NCI-H748 treated with DMSO at 0.1 percent for 48 hours (cell line): ENCODE data around the gene ATP11A.

Source experiments
- DNase-seq: peaks from one replicate; lab custom pipeline; 2025; lab: John Stamatoyannopoulos, UW

The ATP11A gene

GRCh38 chr13:112761701-112762689, 72.2 kb downstream of the ATP11A start:
- no peak for DNase-seq

GRCh38 chr13:112762690-112763080, 72.8 kb downstream of the ATP11A start:
- no peak for DNase-seq

DNA sequence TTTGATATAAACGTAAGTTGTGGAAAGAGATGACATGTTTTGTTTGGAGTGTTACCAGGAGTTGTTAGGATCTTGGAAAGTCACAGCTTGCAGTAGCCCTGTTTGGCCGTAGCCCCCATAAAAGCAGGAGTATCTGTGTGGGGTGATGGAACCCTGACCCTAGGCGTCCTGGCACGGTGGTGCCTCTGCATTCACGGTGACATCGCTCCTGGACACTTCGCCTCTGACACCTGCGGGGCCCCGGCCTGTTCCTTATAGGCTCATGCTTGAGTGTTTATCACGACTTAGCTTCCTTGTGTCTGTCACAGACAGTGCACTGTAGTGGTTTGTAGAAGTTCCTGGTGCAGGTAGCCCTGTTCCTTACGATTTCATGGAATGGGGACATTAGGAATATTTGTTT, 74.2 kb downstream of the ATP11A start:
- no peak for DNase-seq

DNA sequence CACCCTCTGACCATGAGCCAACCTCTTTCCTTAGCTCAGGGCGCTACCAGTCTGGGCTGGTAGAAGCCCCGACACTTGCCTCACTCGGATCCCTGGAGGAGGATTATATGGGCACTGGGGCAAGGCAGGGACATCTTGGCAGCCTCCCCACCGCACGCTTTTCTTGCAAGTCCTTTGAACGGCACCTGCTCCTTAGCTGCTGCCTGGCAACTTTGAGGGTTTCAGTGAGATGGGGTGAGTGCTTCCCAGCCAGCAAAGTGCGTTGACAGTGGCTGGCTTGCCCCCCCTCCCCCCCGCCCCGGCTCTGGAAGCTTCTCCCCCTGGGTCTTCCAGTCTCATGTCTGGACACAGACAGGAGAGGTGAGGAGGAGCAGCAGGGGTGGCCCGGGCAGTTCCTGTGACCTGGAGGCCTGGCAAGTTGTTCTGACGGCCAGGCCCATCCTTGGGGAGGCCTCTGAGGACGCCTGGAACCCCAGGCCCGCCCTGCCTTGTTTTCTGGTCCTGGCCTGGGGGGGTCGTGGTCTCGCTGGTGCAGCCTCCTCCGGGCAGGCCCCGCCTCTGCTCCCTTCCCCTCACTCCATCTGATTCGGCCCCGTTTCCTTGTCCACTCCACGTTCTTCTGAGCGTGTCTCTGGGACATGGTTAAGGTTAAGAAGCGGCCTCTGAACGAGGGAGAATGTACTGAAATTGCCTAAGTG, 75.2 kb downstream of the ATP11A start:
- no peak for DNase-seq

DNA sequence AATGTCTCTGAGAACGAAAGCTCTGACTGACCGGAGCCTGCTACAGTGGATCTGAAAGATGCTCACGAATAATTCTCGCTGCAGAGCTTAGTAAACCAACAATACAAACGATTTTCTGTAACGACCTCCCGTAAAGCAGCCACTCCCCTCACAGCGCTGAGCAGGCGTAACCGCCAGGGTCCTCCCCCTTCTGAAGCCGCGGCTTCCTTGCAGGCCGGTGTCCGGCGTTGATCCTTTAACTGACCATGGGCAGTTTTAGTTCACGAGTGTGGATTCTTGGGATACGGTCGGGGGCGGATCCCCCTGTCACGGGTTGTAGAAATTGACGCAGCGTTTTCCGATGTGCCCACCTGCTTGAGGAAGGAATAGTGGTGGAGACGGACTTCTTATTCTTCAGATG, 75.9 kb downstream of the ATP11A start:
- no peak for DNase-seq

- DNase-seq, result no peak
Measured at GRCh38 chr13:112766336-112766735, 76.5 kb downstream of the ATP11A start.

GRCh38 chr13:112767506-112768471, 78.0 kb downstream of the ATP11A start:
- no peak for DNase-seq

DNA sequence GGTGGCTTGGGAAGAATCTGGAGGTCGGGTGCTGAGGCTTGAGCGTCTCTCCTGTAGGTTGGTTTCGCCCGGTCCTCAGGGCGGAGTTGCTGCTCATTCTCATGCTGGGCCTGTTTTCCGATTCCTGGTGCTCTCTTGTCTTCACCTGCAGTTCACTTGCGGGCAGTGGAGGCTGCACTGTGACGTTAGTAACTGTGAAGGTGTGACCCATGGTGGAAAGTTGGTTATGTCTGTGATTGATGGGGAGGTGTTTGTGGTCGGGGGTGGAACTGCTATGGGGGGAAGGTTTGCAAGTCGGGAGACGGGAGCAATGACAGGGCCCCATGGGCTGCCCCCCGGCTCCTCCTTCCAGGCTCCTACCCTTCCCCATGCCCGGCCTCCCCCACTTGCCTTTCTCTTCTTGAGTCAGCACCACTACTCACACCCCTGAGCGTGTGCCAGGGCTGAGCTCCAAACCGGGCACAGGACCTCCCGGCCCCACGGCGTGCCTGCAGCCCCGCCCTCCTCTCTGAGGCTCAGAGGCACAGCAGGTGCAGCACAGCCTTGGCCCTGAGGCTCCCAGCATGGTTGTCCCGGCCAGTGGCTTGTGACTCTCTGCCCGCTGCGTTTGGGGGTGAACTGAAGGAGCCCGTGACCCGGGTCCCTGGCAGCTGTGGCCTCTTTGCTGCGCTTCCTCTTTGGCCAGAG, 79.1 kb downstream of the ATP11A start:
- DNase-seq, result no peak

- DNase-seq, result no peak
Measured at GRCh38 chr13:112769615-112770014, 79.8 kb downstream of the ATP11A start.

DNA sequence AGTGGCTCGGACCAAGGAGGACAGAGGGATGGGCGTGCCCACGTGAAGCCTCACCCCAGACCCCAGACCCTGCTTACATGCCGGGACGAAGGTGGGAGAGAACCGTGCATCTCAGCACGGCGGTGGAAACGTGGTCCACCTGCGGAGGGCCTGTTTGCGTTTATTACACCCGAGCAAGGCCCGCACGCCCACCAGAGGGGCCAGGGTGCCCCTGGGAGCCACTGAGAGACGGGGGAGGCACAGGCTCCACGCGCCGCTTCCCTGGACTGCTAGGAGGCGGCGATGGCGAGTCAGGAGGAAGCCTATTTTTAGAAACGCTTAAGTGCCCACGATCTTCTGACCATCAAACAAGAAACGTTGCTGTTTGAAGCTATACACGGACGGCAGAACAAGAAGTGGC, 80.7 kb downstream of the ATP11A start:
- no peak for DNase-seq

DNA sequence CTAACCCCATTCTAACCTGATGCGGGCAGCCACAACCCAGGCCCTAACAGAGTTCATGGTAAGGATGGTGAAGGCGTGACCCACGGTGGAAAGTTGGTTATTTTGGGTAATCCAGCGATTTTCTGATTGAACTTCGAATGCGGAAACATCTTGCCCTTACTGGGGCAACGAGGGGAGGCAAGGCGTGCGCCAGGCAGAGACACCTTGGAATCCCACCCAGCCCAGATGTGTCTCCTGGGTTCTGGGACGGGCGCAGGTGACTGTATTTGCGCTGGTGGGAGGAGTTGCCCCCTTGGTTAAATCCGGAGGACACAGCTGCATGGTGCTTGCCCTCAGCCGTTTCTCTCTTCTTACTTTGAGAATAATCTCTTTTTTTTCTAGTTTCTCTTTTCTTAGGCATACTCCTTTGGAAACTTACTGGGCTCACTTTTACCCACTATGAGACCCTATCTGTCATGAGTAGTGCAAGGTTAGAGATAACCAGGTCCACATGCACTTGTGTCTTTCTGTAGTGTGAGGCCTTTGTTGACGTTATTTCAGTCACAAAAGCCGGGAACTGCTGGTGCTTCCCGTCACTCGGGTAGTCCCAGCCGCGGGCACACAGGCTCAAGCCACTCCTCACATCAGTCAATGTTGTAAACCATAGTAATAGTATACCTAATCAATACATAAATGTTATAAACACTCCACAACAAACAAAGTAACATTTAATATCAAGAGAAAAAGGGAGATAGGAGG, 81.5 kb downstream of the ATP11A start:
- peak; percentile 46 for DNase-seq

- peak; percentile 46 for DNase-seq
Measured at GRCh38 chr13:112771877-112772538, 82.2 kb downstream of the ATP11A start.

DNA sequence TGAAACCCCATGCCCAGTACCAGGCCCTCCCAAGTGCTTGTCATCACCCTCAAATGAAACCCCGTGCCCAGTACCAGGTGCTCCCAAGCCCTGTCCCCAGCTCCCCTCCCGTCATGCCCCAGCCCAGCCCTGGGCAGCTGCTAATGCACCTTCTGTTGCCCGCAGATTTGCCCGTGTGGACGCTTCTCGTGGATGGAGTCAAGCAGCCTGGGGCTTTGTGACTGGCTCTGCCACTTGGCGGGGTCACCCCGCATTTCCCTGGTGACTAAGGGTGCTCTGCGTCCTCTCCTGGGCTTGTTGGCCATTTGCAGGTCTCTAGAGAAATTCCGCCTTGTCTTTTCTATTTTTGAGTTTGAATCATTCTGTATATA, 82.7 kb downstream of the ATP11A start:
- DNase-seq, result no peak

GRCh38 chr13:112772929-112773328, 83.1 kb downstream of the ATP11A start:
- no peak for DNase-seq

- no peak for DNase-seq
Measured at GRCh38 chr13:112773601-112774447, 84.0 kb downstream of the ATP11A start.

- DNase-seq, result no peak
Measured at GRCh38 chr13:112774448-112774792, 84.6 kb downstream of the ATP11A start.

DNA sequence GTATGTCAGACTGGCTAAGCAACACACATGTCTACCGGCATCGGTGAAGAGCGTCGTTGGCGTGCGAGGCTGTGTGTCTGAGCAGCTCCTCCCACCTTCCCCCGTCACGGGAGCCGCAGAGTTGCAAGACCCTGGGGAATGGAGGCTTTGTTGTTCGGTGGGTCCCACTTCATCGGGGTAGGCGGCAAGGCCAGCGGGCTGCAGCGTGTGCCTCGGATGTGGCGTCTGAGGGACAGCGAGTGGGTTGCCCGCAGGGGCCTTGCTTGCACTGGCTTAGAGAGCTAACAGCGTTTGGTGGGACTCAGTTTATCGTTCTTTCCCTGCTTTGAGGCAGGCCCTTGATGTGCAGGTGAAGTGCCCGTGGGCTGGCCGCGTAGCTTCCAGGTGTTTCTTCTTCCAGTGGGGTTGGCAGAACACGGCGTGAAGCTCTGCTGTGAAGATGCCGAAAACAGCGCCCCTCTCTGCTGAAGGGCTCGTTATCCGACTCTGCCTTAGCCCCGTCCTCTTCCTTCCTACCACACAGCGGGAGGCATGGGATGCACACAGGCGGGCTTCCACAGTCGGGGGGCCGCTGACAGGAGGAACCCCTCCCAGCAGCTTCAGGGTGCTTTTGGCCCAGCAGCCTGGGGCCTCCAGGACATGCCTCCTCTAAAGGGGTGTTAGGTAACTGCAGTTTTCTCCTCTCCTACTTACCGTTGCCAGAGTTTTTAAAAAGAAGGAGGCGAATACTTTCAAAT, 85.2 kb downstream of the ATP11A start:
- no peak for DNase-seq

- DNase-seq, result no peak
Measured at GRCh38 chr13:112775791-112776279, 86.0 kb downstream of the ATP11A start.
